Cortex of kidney (tissue), 1 donor: ENCODE data around the gene SLC39A6.
"Not testable (repeated sequence)": the region's sequence is repeated elsewhere in the genome, so short reads cannot be mapped to it uniquely, and the experiment has no call there.

ENCODE experiments used
- DNase-seq: peaks from one replicate; lab custom pipeline; 2025; lab: John Stamatoyannopoulos, UW

The SLC39A6 gene

GRCh38 chr18:36096955-36097354 is 32.2 kb downstream of the SLC39A6 start:
- DNase-seq, result no peak

- no peak for DNase-seq
Observed at GRCh38 chr18:36095936-36096519, 33.1 kb downstream of the SLC39A6 start.

GRCh38 chr18:36094431-36094830 is 34.7 kb downstream of the SLC39A6 start:
- DNase-seq, result no peak

- DNase-seq, result not testable (repeated sequence)
Observed at GRCh38 chr18:36092116-36092515, 37.0 kb downstream of the SLC39A6 start.

GRCh38 chr18:36089001-36089400 is 40.1 kb downstream of the SLC39A6 start:
- no peak for DNase-seq

GRCh38 chr18:36088256-36088655 is 40.9 kb downstream of the SLC39A6 start:
- DNase-seq, result no peak

GRCh38 chr18:36086186-36086585 is 43.0 kb downstream of the SLC39A6 start:
- DNase-seq, result no peak

GRCh38 chr18:36085195-36085594 is 43.9 kb downstream of the SLC39A6 start:
- DNase-seq, result no peak

- no peak for DNase-seq
Observed at GRCh38 chr18:36083729-36084128, 45.4 kb downstream of the SLC39A6 start.

GRCh38 chr18:36081118-36081517 is 48.0 kb downstream of the SLC39A6 start:
- not testable (repeated sequence) for DNase-seq

- DNase-seq, result no peak
Observed at GRCh38 chr18:36078751-36079529, 50.2 kb downstream of the SLC39A6 start.

- not testable (repeated sequence) for DNase-seq
Observed at GRCh38 chr18:36077764-36078163, 51.4 kb downstream of the SLC39A6 start.

- DNase-seq, result no peak
Observed at GRCh38 chr18:36075862-36076587, 53.1 kb downstream of the SLC39A6 start.

- DNase-seq, result no peak
Observed at GRCh38 chr18:36074435-36074834, 54.7 kb downstream of the SLC39A6 start.

- DNase-seq, result no peak
Observed at GRCh38 chr18:36073676-36074075, 55.5 kb downstream of the SLC39A6 start.

GRCh38 chr18:36072406-36072805 is 56.7 kb downstream of the SLC39A6 start:
- not testable (repeated sequence) for DNase-seq

- DNase-seq, result peak; percentile 48
Observed at GRCh38 chr18:36067055-36067957, 61.8 kb downstream of the SLC39A6 start, which contains the start of gene RPRD1A. Gene RPRD1A (minus strand): TSS chr18:36067559. CDS start chr18:36067404, 155 bp downstream.

GRCh38 chr18:36066686-36067054 is 62.5 kb downstream of the SLC39A6 start:
- no peak for DNase-seq

GRCh38 chr18:36066001-36066400 is 63.1 kb downstream of the SLC39A6 start:
- DNase-seq, result no peak

GRCh38 chr18:36064809-36065079 is 64.4 kb downstream of the SLC39A6 start:
- not testable (repeated sequence) for DNase-seq

- DNase-seq, result no peak
Observed at GRCh38 chr18:36064027-36064808, 64.9 kb downstream of the SLC39A6 start.
